ENCODE results near the gene SRC.

DNA sequence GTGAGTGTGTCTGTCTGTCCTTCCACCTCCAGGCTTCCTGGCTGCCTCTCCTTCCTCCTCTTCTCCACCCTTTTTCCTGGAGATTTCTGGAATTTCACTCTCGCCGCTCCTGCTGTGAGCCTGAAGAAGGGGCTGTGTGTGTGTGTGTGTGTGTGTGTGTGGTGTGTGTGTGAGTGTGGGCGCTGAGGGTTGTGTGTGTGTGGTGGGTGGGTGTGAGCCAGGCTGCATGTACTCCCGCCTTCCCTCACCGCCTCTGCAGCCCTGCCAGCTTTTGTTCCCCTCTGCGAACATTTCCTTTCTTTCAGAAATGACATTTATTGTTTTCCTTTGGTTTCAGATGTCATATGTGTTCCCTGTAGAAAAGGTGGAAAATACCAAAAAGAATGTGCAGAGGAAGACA lies 76.0 kb downstream of the SRC start:
- TF ChIP-seq, protein P1, sequence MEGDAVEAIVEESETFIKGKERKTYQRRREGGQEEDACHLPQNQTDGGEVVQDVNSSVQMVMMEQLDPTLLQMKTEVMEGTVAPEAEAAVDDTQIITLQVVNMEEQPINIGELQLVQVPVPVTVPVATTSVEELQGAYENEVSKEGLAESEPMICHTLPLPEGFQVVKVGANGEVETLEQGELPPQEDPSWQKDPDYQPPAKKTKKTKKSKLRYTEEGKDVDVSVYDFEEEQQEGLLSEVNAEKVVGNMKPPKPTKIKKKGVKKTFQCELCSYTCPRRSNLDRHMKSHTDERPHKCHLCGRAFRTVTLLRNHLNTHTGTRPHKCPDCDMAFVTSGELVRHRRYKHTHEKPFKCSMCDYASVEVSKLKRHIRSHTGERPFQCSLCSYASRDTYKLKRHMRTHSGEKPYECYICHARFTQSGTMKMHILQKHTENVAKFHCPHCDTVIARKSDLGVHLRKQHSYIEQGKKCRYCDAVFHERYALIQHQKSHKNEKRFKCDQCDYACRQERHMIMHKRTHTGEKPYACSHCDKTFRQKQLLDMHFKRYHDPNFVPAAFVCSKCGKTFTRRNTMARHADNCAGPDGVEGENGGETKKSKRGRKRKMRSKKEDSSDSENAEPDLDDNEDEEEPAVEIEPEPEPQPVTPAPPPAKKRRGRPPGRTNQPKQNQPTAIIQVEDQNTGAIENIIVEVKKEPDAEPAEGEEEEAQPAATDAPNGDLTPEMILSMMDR (IDR thresholded peaks at IDR 0.05; ENCODE audit: extremely low read depth in 1 of 2, insufficient read depth in 1 of 2, low read depth in 1 of 2, low read length in 2 of 2) = no peak
- no peak for TF ChIP-seq POLR2AphosphoS5 (IDR thresholded peaks at IDR 0.05; ENCODE audit: insufficient read depth, low read depth, low read length)

All from endothelial cell of umbilical vein (primary cell).